ENCODE results near the gene OR2AJ1.
A peak's percentile ranks its signal among the peaks of the same experiment; 100 is the strongest.

The OR2AJ1 gene

DNA sequence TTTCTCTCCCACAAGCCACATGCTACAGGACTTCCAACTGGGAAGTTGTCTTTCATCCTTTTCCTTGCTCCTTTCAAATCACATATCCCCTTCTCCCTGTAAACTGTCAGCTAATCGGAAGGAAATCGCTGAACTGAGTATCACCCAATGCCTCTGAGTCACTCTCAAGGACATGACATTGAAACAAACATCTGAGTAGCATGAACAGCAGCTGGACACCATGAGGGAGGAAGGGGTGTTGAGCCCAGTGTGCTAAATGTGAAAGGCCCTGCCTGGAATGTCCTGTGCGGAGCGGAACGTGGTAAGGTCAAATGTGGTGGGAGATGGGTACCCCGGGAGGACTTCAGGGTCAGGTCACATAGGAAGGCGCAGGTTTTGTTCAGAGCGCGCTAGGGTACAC is at the start of gene OR2AJ1:
Gene OR2AJ1 (plus strand): TSS at position 22 of the 400 bp plus-strand sequence. CDS start 8,880 bp downstream, outside the sequence.
- no peak for DNase-seq

- no peak for DNase-seq
Observed at GRCh38 chr1:247883346-247883745, 41.3 kb upstream of the OR2AJ1 start.

DNA sequence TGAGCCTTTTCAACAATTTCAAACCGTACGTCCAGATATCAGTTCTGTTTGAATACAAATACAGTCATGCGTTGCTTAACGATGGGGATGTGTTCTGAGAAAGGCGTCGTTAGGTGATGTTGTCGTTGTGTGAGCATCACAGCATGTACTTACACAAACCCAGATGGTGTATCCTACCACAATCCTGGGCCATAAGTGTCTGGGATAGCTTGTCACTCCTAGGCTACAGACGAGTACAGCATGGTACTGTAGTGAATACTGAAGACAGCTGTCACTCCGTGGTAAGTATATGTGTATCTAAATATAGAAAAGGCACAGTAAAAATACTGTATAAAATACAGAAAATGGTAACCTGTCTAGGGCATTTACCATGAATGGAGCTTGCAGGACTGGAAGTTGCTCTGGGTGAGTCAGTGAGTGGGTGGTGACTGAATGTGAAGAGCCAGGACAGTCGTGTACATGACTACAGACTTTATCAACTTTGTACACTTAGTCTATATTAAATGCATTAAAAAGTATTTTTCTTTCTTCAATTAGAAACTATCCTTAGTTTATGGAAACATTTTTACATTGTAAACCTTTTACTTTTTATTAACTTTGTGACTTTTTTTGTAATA is 39.8 kb upstream of the OR2AJ1 start:
- DNase-seq, result no peak

GRCh38 chr1:247895163-247895637 is 29.5 kb upstream of the OR2AJ1 start, which contains the start of gene OR2W3:
TSS of gene OR2W3 (plus strand) at chr1:247895587. CDS start at chr1:247895587, 0 bp downstream.
- no peak for DNase-seq

- DNase-seq, result no peak
Observed at GRCh38 chr1:247895976-247896375, 28.7 kb upstream of the OR2AJ1 start.

GRCh38 chr1:247904122-247904521 is 20.6 kb upstream of the OR2AJ1 start:
- no peak for DNase-seq

- no peak for DNase-seq
Observed at GRCh38 chr1:247905181-247905580, 19.5 kb upstream of the OR2AJ1 start.

GRCh38 chr1:247905910-247906503 is 18.7 kb upstream of the OR2AJ1 start:
- DNase-seq, result peak; percentile 30 to 34

DNA sequence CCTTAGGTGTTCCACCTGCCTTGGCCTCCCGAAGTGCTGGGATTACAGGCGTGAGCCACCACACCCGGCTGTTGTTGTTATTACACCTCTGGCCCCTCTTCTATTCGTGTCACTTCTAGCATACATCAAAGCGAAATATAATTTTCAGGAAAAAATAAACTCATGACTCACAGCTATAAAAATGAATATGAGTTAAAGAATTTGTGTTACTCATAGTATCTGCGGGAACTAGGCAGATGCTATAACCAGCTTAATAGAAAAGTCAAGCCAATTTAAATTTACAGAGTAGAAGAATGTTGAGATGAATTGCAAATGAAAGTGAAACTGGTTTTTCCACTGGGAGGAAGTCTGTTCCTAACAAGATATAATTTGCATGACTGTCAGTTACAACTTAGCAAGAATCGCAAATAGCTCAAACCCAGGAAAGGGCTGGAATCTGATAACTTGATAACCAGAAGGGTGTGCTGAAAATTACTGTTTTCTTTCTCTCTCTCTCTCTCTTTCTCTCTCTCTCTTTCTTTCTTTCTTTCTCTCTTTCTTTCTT is 18.1 kb upstream of the OR2AJ1 start:
- DNase-seq, result no peak

- no peak for DNase-seq
Observed at GRCh38 chr1:247908766-247909165, 15.9 kb upstream of the OR2AJ1 start.

GRCh38 chr1:247913786-247914185 is 10.9 kb upstream of the OR2AJ1 start:
- DNase-seq, result no peak

DNA sequence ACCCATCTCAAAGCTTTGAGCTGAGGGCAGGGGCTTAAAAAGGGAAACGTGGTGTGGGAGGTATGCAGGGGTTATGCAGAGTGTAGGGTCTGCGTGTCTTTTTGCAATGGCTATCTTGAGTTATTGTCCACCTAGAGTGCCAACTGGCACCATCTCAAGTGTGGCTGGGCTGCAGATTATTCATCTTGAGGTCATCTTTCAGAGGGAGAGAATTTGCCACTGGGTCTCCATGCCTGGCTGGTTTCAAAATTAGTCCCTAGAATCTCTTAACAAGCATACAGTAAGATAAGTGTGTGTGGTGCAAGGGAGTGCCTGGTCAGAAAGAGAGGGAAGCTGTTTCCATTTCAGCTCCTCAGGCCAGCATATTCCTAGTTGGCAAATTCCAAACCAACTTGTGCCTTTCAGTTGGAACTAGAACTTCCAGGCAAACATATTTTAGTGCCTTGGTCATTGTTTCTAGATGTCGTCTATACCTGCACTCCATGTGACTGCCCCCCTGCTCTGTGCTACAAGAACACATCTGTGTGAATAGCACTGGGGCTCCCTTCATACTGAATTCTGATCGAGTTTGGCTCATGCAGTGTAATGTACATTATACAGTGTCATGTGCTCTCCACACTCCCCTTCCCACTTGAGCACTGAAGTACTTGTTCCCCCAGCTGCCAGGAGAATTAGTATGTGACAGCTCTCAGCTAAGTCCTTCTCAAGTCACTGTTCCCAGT is 9.6 kb upstream of the OR2AJ1 start:
- no peak for DNase-seq

- DNase-seq, result no peak
Observed at GRCh38 chr1:247919952-247920351, 4.7 kb upstream of the OR2AJ1 start, which contains the start of gene OR2T8. TSS of gene OR2T8 (plus strand) at chr1:247920252. CDS start at chr1:247921018, 766 bp downstream.

GRCh38 chr1:247923941-247924340 is 748 bp upstream of the OR2AJ1 start:
- no peak for DNase-seq

GRCh38 chr1:247933989-247934388 is 9.3 kb downstream of the OR2AJ1 start:
- no peak for DNase-seq

GRCh38 chr1:247935781-247936180 is 11.1 kb downstream of the OR2AJ1 start:
- no peak for DNase-seq

GRCh38 chr1:247936415-247936814 is 11.7 kb downstream of the OR2AJ1 start:
- no peak for DNase-seq

- DNase-seq, result peak; percentile 97 to 98
Observed at GRCh38 chr1:247936965-247937734, 12.5 kb downstream of the OR2AJ1 start.

DNA sequence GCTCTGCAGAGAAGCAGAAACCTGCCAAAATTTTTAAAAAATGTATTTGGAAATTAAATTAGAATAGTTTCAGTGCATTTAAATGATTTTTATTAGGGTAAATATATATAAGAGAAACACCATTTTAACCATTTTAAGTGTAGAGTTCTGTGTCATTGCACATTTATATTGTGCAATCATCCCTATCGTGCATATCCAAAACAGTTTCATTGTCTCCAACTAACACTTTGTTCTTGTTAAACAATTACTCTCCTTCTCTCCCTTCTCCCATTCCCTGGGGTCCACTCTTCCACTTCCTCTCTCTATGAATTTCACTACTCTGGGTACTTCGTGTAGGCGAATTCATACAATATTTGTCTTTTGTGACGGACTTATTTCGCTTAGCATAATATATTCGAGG is 17.9 kb downstream of the OR2AJ1 start:
- no peak for DNase-seq

GRCh38 chr1:247948558-247948957 is 23.9 kb downstream of the OR2AJ1 start, which contains the start of gene OR2L8:
TSS of gene OR2L8 (plus strand) at chr1:247948858. CDS start at chr1:247948858, 0 bp downstream.
- no peak for DNase-seq

DNA sequence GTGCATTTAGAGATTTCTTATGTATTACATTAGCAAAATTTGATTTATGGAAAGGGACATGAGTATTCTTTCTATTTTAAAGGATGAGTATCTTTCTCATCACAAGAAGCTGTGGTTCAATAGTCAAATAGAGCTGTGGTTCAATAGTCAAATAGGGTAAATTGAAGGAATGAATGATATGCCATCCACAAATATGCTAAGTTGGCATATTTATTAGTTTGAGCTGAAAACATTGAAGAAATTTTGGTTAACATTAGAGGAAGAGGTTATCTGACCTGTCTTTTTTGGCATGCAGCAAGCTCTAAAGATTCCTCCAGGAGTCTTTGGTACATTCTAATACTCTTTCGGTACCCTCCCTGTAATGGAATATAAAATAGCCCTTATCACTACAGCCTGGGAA is 28.7 kb downstream of the OR2AJ1 start:
- no peak for DNase-seq

GRCh38 chr1:247961791-247962190 is 37.1 kb downstream of the OR2AJ1 start:
- no peak for DNase-seq

Data from activated T-cell treated with anti-CD3 and anti-CD28 coated beads, Interleukin-2, amount 50 U/mL, for 48 hours (primary cell).